ENCODE results near the gene NFATC2IP. TPM values are rescaled to one million over a fixed set of nuclear protein-coding genes. Genes with fewer than 3 reads are reported as not detected.

The NFATC2IP gene
- total RNA-seq, 1 donor from 2014 or later, result 58.2 TPM

DNA sequence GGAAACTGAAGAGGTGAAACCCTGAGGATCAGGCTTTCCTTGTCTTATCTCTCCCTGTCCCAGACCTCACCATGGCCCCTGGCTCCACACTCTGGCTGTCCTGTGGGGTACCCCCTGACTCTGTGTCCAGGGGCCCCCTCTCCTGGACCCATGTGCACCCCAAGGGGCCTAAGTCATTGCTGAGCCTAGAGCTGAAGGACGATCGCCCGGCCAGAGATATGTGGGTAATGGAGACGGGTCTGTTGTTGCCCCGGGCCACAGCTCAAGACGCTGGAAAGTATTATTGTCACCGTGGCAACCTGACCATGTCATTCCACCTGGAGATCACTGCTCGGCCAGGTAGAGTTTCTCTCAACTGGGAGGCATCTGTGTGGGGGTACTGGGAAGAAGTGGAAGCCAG lies 17.6 kb upstream of the NFATC2IP start:
- H3K9me3 Mint-ChIP-seq, result no peaks in the 10 kb centered on the region
- H3K4me1 Mint-ChIP-seq, result no peaks in the 10 kb centered on the region
- no peaks in the 10 kb centered on the region for H3K27me3 Mint-ChIP-seq (ENCODE audit: low read depth)
- TF ChIP-seq CTCF (IDR thresholded peaks at IDR 0.05; ENCODE audit: unreplicated experiment), result no peak
- no peak for DNase-seq (ENCODE audit: low spot score in 2 of 2, unreplicated experiment in 2 of 2)
- no peaks in the 10 kb centered on the region for H3K36me3 Mint-ChIP-seq
- no peak overlapping the region for H3K27ac Mint-ChIP-seq
- no peak overlapping the region for H3K4me3 Mint-ChIP-seq

GRCh38 chr16:28935346-28935745 lies 15.4 kb upstream of the NFATC2IP start:
- TF ChIP-seq CTCF (IDR thresholded peaks at IDR 0.05; ENCODE audit: unreplicated experiment), result no peak
- Mint-ChIP-seq H3K9me3 (no peaks in the 10 kb centered on the region), H3K4me1 (no peaks in the 10 kb centered on the region), H3K27ac (no peak overlapping the region), H3K4me3 (no peak overlapping the region), H3K27me3 (ENCODE audit: low read depth) (peaks cover 2% of the 10 kb centered on the region), H3K36me3 (no peaks in the 10 kb centered on the region)
- no peak for DNase-seq (ENCODE audit: low spot score in 2 of 2, unreplicated experiment in 2 of 2)

- no peak for TF ChIP-seq CTCF (IDR thresholded peaks at IDR 0.05; ENCODE audit: unreplicated experiment)
- Mint-ChIP-seq H3K9me3 (no peaks in the 10 kb centered on the region), H3K36me3 (no peaks in the 10 kb centered on the region), H3K27me3 (ENCODE audit: low read depth) (peaks cover 2% of the 10 kb centered on the region), H3K27ac (no peak overlapping the region), H3K4me3 (no peak overlapping the region), H3K4me1 (no peaks in the 10 kb centered on the region)
- no peak for DNase-seq (ENCODE audit: low spot score in 2 of 2, unreplicated experiment in 2 of 2)
Observed at GRCh38 chr16:28935924-28936783, 14.6 kb upstream of the NFATC2IP start.

GRCh38 chr16:28936784-28937155 lies 14.0 kb upstream of the NFATC2IP start:
- TF ChIP-seq CTCF (IDR thresholded peaks at IDR 0.05; ENCODE audit: unreplicated experiment), result no peak
- no peaks in the 10 kb centered on the region for H3K9me3 Mint-ChIP-seq
- H3K27me3 Mint-ChIP-seq (ENCODE audit: low read depth), result peaks cover 2% of the 10 kb centered on the region
- no peak overlapping the region for H3K27ac Mint-ChIP-seq
- no peak for DNase-seq (ENCODE audit: low spot score in 2 of 2, unreplicated experiment in 2 of 2)
- no peak overlapping the region for H3K4me3 Mint-ChIP-seq
- H3K4me1 Mint-ChIP-seq, result no peaks in the 10 kb centered on the region
- H3K36me3 Mint-ChIP-seq, result no peaks in the 10 kb centered on the region

GRCh38 chr16:28937222-28937876 lies 13.4 kb upstream of the NFATC2IP start:
- H3K4me1 Mint-ChIP-seq, result no peaks in the 10 kb centered on the region
- H3K9me3 Mint-ChIP-seq, result no peaks in the 10 kb centered on the region
- H3K27me3 Mint-ChIP-seq (ENCODE audit: low read depth), result peaks cover 2% of the 10 kb centered on the region
- no peak overlapping the region for H3K4me3 Mint-ChIP-seq
- TF ChIP-seq CTCF (IDR thresholded peaks at IDR 0.05; ENCODE audit: unreplicated experiment), result no peak
- no peak for DNase-seq (ENCODE audit: low spot score in 2 of 2, unreplicated experiment in 2 of 2)
- H3K27ac Mint-ChIP-seq, result no peak overlapping the region
- H3K36me3 Mint-ChIP-seq, result no peaks in the 10 kb centered on the region
